Muscle of arm (tissue), 14 donors: Measurements from ENCODE around the gene SLC44A1. TPM values are rescaled to one million over a fixed set of nuclear protein-coding genes. Genes with fewer than 3 reads are reported as not detected.

ENCODE experiments used
- DNase-seq: peaks from one replicate; pipeline ENCODE4 v3.0.0-alpha.2; 2013
- long read RNA-seq, 11 donors: transcript quantifications; one replicate each; lab custom pipeline, GENCODE V29; 2026
- polyA plus RNA-seq, 12 donors: library from polyadenylated mRNA; unstranded; fragments of 120-200 nt; gene quantifications; one replicate each; pipeline ENCODE4 v1.2.1, GENCODE V29; 2013; ENCODE audit not compliant: insufficient read length in 12 of 12

The SLC44A1 gene
- polyA plus RNA-seq = 10 to 100 TPM in 11 of 12 donors, not detected in 1; 16.0 to 27.0 (median 17.9) TPM
- long read RNA-seq, donor 1, full-length matches to known transcripts = 8 of 156 reads
- long read RNA-seq, donor 1, partial matches to known transcripts = 148 of 156 reads
- long read RNA-seq, donor 1, other reads (novel, unspliced or antisense) = 0 of 156 reads
- long read RNA-seq, donor 2, full-length matches to known transcripts = 5 of 5 reads
- long read RNA-seq, donor 2, partial matches to known transcripts = 0 of 5 reads
- long read RNA-seq, donor 2, other reads (novel, unspliced or antisense) = 0 of 5 reads
- long read RNA-seq, donor 3, full-length matches to known transcripts = 2 of 2 reads
- long read RNA-seq, donor 3, partial matches to known transcripts = 0 of 2 reads
- long read RNA-seq, donor 3, other reads (novel, unspliced or antisense) = 0 of 2 reads
- long read RNA-seq, donor 4, full-length matches to known transcripts = 3 of 3 reads
- long read RNA-seq, donor 4, partial matches to known transcripts = 0 of 3 reads
- long read RNA-seq, donor 4, other reads (novel, unspliced or antisense) = 0 of 3 reads
- long read RNA-seq, donor 5 = 0 reads
- long read RNA-seq, donor 6, partial matches to known transcripts = 0 of 1 reads
- long read RNA-seq, donor 6, other reads (novel, unspliced or antisense) = 0 of 1 reads
- long read RNA-seq, donor 7 = 0 reads
- long read RNA-seq, donor 8, full-length matches to known transcripts = 1 of 1 reads
- long read RNA-seq, donor 8, partial matches to known transcripts = 0 of 1 reads
- long read RNA-seq, donor 8, other reads (novel, unspliced or antisense) = 0 of 1 reads
- long read RNA-seq, donor 9, full-length matches to known transcripts = 4 of 9 reads
- long read RNA-seq, donor 9, partial matches to known transcripts = 5 of 9 reads
- long read RNA-seq, donor 9, other reads (novel, unspliced or antisense) = 0 of 9 reads
- long read RNA-seq, donor 10, full-length matches to known transcripts = 3 of 3 reads
- long read RNA-seq, donor 10, partial matches to known transcripts = 0 of 3 reads
- long read RNA-seq, donor 10, other reads (novel, unspliced or antisense) = 0 of 3 reads
- long read RNA-seq, donor 11, full-length matches to known transcripts = 4 of 4 reads
- long read RNA-seq, donor 11, partial matches to known transcripts = 0 of 4 reads
- long read RNA-seq, donor 11, other reads (novel, unspliced or antisense) = 0 of 4 reads

DNA sequence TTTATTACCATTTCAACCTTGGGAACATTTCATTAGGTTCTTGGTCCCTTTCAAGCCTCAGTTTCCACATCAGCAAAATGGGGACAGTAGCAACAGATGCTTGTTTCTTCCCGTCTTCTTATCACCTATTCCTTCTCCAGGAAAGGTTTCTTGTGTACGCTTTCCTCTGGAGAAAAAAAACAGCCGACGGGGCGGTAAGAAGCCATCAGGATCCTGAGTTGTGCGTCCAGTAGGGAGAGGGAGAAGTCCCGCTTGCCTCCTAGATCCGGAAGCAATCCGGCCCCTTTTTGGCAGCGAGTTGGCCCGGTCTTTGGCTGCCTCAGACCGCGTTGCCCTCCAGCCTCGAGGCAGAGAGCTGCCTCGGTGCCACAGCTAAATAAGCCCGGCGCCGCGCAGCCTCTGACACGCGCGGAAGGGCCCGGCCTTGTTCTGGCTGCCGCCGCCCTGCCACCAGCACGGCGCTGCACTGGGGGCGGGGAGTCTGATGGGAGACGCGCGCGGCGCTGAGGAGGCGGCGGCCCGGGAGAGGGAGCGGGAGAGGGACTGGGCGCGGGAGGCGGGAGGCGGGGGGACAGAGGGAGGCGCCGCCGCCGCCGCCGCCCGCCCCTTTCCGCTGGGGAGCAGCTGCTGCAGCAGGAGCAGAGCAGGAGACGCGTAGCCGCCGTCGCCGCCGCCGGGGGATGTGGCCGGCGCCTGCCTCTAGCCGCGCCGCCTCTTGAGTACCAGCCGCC lies at the start of gene SLC44A1:
SLC44A1 (plus strand) TSS at position 649 of the 731 bp plus-strand sequence. CDS start 218 bp downstream, outside the sequence.
- peak; percentile 93 for DNase-seq

DNA sequence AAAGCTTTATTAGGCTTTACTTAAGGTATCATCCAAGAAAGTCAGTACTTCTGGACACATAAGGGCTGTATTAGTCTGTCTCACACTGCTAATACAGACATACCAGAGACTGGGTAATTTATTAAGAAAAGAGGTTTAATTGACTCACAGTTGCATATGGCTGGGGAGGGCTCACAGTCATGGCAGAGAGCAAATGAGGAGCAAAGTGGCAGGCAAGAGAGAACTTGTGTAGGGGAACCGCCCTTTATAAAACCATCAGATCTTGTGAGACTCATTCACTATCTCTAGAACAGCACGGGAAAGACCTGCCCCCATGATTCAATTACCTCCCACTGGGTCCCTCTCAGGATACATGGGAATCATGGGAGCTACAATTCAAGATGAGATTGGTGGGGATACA lies 49.2 kb upstream of the SLC44A1 start:
- no peak for DNase-seq

DNA sequence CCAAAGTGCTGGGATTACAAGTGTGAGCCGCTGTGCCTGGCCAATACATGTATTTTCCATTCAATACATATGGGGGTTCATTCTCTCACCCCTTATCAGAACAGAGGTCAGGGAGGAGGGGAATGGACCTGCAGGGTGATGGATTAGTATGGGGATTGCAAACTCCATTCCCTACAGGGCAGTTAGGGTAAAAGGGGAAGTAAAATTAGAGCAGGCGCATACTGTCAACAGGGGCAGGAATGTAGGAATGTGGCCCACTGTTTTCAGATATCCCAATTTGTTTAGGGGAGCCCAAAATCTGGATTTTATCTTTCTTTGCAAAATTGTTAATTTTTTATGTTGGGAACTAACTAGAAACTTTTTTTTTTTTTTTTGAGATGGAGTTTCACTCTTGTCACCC lies 46.4 kb upstream of the SLC44A1 start:
- no peak for DNase-seq

DNA sequence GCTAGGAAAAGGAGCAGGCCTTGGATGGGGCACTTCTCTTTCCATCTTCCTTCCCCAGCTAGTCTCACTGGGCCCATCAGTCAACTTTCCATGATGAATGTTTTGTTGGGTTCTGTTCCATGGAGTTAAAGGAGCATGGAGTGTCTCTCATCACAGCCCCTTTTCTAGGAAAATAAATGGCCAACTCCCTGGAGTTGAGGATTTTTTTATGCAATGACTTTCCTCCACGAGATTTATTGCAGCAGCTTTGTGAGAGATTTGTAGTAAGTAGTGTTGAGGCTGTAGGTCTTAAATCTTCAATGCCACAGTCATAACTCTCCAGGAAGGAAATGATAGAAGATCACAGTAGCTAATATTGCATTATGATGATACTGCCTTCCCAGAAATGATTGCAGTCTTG lies 45.6 kb upstream of the SLC44A1 start:
- no peak for DNase-seq

DNA sequence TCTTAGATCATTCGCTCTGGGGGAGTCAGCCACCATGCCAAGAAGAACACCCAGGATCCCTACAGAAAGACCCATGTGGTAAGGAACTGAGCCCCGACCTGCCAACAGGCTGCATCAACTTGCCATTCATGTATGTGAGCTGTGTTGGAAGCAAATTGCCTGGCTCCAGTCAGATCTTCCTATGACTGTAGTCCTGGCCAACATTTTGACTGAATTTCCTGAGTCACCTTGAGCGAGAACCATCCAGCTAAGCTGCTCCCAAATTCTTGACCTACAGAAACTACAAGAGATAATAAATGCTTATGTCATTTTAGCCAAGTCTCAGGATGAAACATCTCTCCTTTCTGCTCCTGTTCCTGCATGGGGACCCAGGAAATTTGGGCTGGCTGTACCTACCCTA lies 40.0 kb upstream of the SLC44A1 start:
- no peak for DNase-seq

DNA sequence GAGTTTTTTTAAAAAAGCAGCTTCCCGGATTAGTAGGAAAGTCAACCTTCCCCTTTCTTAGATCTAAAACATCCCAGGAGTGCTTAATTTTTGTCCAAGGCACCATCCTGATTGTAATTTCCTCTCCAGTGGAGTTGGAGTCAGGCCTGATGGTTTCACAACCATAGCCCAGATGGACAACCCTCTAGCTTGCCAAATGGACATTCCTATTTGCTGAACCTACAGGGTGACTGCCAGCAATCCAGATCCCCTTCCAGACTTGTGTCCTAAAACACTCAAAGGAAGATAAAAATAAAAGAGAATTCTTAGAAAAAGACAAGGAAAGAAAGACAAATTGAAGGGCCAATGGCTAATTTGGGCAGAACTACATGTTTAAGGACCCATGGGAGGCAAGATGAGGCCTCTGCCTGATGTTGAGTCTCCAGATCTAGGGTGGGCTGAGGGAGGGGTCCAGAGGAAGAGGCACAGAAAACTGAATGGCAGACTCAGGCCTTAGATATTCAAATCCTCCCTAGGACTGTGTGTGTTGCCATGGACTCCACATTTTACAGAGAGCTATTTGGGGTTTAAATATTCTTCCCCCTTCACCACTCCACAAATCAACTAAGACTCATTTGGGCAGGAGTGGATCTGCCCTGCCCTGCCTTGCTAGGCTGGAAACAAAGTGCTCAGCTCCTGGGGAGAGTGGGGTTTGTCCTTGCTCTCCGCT lies 38.5 kb upstream of the SLC44A1 start:
- peak; percentile 79 for DNase-seq

DNA sequence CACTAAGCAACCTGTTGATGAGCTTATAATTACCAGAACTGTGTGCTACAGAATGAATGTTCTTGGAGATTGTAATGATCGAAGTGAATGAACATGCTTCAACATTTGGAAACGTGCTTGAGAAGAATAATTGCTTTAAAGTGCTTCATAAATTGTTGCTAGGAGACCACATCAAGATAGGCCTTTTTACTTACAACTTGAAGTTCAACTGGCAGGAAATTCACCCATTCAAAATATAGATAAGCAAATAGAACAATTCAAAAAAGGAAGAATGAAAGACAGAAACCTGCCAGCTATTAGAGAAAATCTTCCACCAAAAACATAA lies 38.0 kb upstream of the SLC44A1 start:
- no peak for DNase-seq

DNA sequence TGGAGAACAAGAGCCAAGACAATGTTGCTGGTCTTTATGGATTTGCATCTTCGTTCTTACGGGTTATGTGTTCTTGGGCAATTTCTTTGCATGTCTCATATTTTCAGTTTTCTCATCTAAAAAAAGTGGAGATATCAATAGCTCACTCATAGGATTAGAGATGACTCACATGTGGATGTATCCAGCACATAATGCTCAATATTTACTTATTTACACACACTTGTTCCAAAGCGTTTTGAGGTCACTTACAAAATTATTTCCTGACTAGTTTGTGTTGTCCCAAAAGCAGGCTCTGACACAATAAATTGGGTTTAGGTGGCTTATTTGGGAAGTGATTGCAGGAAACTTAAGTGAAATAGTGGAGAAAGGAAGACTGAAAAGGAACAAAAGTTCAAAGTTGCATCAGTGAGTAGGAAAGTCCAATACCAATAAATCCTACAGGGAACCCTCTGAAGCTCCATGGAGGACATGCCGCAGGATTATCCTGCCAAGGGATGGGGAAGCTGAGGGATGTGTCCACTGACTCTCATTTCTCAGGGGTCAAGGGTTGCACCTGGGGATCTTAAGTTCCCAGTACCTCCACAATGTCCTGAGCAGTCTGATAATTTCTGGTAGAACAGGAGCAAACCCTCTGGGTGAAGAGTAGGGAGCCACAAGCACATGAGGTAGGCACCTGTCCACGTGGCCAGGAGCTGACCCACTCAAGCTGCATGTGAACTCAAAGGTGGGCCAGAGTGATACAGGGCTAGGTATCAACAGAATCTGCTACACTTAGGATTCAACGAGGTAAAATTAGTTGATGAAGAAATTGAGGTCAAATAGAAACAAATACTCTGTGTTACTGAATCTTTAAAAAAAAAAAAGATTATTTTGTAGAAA lies 37.4 kb upstream of the SLC44A1 start:
- DNase-seq = no peak

DNA sequence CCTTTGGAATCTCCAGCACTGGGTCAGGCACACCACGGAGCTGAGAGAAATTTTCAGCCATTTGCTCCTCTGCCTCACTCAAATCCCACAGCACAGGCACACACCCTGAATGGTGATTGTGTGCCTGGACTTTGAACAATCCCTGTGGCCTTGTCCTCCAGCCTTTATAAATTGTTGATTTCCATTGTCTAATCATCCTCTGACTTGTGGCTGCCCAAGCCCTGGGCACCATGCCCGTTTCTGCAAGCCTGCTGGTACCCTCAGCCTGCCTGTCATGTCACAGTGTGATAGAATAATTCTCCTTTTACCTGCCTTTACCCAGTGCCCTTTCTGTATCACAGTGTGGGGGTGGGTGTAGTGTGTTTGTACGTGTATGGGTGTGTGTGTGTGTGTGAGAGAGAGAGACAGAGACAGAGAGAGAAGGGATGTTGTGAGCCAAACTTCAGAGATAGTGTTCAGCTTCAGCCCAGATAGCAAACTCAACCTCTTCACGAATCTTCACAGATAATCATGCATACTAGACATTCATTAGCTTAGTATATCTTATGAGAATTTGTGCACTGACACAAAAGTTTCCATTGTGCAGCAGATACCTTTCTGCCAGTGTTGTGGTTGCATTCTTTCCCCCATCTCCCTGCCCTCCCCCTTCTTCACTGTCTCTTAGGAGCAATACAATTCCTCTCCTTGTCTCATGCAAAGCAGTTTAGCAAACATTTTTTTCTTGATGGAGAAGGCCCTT lies 27.8 kb upstream of the SLC44A1 start:
- DNase-seq = no peak

DNA sequence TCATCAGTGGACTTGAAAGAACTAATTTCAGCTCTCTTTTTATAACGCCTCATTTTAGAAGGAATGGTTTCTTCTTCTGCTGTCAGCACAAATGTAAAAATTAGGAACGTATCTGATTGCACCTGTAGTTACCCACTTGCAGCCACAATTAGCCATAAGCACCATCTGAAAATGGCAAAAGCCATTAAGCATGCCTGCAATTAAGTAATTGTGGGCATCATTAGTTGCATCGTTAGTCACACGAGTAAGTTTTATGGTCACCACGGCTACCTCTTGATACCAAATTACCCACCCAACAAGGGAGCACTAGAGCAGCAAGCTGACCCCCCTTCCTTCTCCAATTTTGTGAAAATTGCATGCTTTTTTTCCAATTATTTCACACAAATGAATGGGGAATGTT lies 25.8 kb upstream of the SLC44A1 start:
- no peak for DNase-seq

DNA sequence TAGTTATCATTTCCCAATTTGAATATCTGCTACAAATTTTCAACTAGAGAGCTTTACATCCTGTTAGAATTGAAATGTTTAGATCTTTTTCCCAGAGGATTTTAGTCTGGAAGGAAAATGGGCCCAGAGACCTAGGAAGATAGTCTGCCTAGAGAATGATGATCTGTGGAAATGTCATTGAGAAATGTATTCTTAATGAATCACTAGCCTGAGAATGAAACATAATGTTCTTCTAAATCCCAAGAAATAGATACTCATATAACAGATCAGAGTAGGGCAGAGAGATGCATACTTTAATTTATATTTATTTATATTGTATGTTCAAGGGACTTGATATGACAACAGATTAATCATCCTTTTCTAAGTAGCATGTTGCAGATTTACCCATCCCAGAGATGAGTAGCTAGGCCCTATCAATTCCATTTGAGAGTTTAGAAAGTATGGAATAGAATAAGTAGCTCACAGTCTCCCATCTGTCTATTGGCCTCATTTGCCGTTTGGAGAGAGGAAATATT lies 25.1 kb upstream of the SLC44A1 start:
- no peak for DNase-seq

DNA sequence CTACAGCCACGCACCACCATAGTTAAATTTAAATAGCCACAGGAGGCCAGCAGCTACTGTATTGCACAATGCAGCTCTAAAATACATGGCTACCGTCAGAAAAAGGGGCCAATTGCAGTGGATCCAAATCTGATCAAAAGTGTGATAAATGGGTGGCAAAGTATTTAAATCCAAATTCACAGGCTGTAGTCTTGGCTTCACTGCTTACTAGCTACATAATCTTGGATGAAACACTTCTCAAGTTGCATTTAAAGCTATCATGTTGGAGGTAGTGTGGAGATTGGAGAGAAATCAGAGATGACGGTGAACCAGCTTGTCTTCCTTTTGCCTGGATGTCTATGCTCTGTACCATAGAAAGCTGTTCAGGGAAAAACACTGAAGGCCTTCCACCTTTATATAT lies 24.0 kb upstream of the SLC44A1 start:
- no peak for DNase-seq

DNA sequence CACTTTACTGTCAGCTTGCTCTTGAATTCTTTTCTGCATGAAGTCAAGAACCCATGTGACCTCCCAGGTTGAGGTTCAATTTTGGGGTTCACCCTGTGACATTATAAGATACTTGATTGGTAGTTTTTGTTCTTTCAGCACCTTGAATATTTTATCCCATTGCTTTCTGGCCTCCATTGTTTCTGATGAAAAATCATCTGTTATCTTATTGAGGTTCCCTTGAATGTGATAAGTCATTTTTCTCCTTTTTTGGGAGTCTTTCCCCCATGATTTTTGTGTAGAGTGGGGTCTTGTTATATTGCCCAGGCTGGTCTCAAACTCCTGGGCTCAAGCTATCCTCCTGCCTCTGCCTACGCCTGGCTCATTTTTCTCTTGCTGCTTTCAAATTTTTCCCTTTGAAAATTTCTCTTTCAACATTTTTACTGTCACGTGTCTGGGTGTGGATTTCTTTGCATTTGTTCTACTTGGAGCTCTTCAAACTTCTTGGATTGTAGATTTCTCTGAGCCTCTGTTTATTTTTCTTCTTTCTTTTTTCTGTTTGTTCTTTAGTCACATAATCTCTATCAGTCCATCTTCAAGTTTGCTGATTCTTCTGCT lies 20.8 kb upstream of the SLC44A1 start:
- no peak for DNase-seq

DNA sequence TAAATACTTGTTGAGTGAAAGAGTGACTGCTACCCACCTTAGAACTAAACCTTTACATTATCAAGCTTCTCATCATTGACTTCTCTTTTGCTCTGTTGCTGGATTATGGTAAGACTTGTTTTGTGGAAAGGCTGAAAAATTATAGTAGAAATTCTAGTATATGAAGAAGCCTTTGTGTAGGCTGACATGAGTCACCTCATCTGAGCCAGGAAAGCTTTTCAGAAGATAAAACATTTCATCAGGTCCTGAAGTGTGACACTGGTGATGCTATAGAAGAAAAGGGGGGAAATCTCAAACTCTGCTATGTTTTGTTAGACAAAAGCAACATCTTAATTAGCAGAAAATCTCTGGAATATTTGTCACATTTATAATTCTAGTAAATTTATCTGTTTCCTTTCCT lies 18.4 kb upstream of the SLC44A1 start:
- DNase-seq = no peak

DNA sequence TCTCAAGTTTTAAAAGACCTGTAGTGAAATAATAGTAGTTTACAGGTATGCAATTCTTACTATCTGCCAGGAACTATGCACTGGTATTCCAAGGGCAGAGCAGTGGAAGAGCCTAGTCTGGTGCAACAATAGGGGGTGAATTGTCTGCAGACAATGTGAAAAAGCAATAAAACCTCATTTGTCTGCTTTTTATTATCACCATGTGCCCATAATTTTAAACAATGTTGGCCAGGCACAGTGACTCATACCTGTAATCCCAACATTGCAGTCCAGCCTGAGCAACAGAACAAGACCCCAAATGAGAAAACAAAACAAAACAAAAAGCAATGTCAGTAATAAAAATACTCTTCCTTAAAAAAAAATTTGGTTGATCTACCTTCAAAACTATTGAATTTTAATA lies 12.2 kb upstream of the SLC44A1 start:
- DNase-seq = no peak

DNA sequence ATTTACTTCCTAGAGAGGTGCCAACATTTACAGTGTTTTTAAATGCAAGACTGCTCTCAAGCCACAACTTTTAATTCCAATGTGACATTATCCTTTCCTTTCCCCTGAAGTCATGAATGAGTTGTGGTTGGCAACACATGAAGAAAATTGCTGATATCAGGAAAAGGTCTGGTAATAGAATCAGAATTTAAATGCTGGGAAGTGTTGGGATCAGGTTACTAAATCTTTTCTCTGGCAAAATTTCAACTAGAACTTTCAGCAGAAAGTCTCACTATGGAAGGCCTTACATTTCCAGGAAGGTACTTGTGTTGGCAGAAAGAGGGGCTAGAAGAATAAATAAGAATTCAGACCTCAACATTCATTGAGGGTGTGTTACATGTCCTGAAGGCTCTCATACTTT lies 10.6 kb upstream of the SLC44A1 start:
- DNase-seq = no peak

DNA sequence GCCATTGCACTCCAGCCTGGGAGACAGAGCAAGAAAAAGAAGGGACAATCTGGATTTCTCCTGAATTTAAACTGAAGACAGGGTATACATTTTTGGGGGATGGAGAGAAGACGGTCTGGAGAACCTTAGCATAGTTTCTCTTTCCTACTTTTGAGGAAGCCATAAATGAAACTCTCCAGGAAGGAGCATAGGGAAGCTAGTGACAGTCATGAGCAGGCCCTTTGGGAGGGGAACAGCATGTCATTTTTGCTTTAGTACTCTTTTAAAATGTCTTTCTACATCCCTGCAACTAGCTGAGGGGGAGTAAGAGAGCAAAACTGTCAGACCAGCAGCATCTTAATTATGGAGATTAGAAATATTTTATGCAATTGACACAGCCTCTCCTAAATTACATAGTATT lies 8.2 kb upstream of the SLC44A1 start:
- DNase-seq = no peak

DNA sequence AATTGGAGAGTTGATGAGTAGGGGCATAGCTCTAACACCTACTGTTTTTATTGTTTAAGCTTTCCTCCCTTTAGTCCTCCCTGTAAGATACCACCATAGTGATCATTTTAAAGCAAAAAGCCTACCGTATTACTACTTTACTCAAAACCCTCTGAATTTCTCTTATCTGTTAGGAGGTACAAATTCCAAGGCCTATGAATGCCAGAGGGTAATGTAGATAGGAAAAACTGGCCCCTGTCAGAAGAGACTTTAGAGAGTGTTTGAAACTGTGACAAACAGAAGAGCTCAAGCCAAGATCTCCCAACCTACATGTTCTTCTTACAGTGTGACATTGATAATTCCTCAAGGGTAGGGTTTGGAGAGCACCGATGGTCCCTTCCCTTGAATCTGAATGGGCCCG lies 7.2 kb upstream of the SLC44A1 start:
- DNase-seq = no peak

DNA sequence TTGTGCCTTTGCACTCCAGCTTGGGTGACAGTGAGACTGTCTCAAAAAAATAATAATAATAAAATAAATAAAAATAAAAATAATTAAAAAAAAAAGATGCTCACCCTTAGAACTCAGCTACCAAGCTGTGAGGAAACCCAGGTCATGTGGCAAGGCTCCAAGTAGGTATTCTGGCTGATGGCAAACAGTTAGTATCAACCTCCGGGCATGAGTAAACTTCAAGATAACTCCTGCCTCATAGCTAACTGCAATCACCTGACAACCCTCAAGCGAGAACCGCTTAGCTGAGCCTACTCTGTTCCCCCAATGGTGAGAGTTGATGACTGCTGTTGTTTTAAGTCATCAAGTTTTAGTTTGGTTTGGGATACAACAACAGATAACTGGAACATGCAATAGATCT lies 6.1 kb upstream of the SLC44A1 start:
- DNase-seq = no peak
